NB4 (cell line): ENCODE measurements around the gene PAM.
"Not testable (repeated sequence)": the region's sequence is repeated elsewhere in the genome, so short reads cannot be mapped to it uniquely, and the experiment has no call there.

Experiments used
- DNase-seq: peaks from one replicate; pipeline ENCODE4 v3.0.0; 2010; ENCODE audit warnings: low read depth
- H3K4me3 ChIP-seq: one replicate; pipeline ENCODE4 v1.5.1; 2011; ENCODE audit warnings: mild to moderate bottlenecking, low read depth, low read length, moderate library complexity
- MAX ChIP-seq: IDR thresholded peaks from 2 replicates; pipeline ENCODE4 v1.6.1; 2011; ENCODE audit warnings: low read depth, low read length
- MYC ChIP-seq: IDR thresholded peaks from 2 replicates; pipeline ENCODE4 v1.6.1; 2011; ENCODE audit warnings: low read depth, low read length
- POLR2A ChIP-seq: IDR thresholded peaks from 2 replicates; pipeline ENCODE4 v1.6.1; 2011; ENCODE audit warnings: mild to moderate bottlenecking; ENCODE audit not compliant: insufficient read length; ENCODE audit errors: extremely low read depth
- TF ChIP-seq, protein P1 (sequence below): IDR thresholded peaks from one replicate; pipeline ENCODE4 v1.5.1; 2012; ENCODE audit warnings: low read depth, low read length

Gene PAM

DNA sequence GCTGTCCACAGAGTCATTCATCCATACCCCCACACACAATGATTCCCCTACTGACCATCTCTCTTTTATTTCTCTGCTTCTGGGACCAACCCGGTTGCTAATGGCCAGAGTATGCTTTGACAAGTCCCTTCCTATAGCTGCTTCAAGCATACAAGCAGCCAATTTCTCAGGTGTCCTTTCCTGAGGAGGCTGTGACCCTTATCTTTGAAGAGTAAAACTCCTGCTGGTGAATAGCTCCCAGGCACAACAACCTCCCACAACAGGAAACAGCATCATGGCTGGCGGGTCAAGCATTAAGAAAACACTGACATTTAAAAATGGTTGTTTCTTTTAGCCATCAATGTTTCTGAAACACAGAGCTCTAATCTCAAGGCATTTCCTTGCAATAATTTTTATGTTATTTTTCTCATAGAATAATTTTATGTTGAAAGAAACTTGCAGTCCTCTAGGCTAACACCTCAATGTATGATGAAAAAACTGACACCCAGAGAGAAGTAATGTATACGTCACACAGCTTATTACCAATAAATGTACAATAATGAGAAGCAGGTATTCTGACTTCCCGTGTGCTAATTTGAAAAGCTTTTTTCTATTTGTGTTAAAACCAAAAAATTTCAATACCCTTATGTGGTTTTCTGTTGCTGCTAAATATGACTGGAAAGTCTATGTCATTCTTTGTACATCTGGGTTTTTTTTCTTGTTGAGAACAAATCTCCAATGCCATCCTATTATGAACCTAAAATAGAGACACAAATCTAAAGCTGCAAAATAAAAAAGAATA, 7.5 kb upstream of the PAM start:
- TF ChIP-seq MAX (no peak), POLR2A (no peak), MYC (no peak)
- TF ChIP-seq, protein P1, sequence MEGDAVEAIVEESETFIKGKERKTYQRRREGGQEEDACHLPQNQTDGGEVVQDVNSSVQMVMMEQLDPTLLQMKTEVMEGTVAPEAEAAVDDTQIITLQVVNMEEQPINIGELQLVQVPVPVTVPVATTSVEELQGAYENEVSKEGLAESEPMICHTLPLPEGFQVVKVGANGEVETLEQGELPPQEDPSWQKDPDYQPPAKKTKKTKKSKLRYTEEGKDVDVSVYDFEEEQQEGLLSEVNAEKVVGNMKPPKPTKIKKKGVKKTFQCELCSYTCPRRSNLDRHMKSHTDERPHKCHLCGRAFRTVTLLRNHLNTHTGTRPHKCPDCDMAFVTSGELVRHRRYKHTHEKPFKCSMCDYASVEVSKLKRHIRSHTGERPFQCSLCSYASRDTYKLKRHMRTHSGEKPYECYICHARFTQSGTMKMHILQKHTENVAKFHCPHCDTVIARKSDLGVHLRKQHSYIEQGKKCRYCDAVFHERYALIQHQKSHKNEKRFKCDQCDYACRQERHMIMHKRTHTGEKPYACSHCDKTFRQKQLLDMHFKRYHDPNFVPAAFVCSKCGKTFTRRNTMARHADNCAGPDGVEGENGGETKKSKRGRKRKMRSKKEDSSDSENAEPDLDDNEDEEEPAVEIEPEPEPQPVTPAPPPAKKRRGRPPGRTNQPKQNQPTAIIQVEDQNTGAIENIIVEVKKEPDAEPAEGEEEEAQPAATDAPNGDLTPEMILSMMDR, result no peak
- no peak overlapping the region for H3K4me3 ChIP-seq
- no peak for DNase-seq

DNA sequence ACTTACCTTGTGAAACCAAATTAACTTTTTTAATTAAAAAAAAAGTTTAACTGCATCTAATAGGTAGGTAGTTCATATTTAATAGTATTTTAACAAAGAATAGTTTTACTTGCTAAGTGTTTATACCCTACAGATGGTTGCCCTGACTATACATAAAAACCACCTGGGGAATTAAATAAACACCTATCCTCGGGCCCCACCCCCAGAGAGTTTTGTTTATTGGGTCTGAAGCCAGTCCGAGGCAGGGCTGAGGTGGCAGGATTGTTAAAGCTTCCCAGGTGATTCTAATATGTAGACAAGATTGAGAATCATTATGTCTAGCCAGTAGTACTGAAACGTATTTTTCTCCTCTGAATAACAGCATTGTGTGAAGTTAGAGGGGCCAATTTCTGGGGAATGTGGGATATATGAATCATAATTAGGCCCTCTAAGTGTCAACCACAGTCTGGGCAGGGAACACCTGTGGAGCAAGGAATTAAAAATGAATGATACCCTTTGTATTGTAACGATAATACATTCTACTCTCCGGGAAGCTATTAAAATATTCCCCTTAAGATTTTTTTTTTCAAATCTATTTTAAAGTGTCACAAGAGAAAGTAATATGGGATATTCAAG, 5.6 kb upstream of the PAM start:
- no peak for DNase-seq
- TF ChIP-seq MAX, result no peak
- no peak for TF ChIP-seq POLR2A
- TF ChIP-seq, protein P1, result no peak
- no peak for TF ChIP-seq MYC
- H3K4me3 ChIP-seq, result no peak overlapping the region

DNA sequence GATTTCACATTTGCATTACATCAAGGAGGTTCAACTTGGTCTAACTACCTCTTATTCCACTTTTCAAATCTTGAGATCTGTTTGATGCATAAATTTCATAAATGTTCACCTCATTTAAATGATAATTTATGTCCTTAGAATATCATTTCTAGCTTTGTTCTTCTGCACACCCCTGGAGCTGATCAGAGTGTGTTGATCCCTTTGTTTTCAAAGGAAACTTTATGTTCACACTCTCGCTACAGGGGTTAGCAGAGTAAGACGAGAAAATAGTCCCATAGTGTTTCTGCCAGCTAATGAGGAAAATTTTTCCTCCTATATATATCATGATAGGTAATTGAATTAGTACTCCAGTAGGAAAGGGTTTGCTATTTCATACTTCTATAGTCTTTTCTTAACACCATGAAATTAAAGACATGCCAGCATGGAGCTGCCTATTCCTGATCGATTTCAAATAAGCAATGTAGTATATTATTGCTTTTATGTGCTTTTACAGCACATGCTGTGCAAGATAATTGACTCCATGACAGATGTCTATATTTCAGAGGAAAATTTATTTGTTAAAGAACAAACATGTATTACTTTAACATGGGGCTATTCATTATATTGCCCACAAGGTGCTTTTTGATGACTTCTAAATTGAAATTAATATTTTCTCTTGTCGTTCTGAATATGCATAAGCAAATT, 4.8 kb upstream of the PAM start:
- H3K4me3 ChIP-seq, result no peak overlapping the region
- TF ChIP-seq MAX, result no peak
- no peak for TF ChIP-seq POLR2A
- TF ChIP-seq MYC, result no peak
- TF ChIP-seq, protein P1, result no peak

DNA sequence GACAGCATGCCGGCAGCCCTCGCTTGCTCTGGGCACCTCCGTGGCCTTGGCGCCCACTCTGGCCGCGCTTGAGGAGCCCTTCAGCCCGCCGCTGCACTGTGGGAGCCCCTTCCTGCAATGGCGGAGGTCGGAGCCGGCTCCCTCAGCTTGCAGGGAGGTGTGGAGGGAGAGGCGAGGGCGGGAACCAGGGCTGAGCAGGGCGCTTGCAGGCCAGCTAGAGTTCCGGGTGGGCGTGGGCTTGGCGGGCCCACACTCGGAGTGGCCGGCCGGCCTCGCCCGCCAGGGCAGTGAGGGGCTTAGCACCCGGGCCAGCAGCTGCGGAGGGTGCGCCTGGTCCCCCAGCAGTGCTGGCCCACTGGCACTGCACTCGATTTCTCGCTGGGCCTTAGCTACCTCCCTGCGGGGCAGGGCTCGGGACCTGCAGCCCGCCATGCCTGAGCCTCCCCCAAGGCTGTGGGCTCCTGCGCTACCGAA, 3.2 kb upstream of the PAM start:
- H3K4me3 ChIP-seq, DNase-seq: not testable (repeated sequence)

More for the DNA sequence above, 4.8 kb upstream of the PAM start:
- no peak for DNase-seq

DNA sequence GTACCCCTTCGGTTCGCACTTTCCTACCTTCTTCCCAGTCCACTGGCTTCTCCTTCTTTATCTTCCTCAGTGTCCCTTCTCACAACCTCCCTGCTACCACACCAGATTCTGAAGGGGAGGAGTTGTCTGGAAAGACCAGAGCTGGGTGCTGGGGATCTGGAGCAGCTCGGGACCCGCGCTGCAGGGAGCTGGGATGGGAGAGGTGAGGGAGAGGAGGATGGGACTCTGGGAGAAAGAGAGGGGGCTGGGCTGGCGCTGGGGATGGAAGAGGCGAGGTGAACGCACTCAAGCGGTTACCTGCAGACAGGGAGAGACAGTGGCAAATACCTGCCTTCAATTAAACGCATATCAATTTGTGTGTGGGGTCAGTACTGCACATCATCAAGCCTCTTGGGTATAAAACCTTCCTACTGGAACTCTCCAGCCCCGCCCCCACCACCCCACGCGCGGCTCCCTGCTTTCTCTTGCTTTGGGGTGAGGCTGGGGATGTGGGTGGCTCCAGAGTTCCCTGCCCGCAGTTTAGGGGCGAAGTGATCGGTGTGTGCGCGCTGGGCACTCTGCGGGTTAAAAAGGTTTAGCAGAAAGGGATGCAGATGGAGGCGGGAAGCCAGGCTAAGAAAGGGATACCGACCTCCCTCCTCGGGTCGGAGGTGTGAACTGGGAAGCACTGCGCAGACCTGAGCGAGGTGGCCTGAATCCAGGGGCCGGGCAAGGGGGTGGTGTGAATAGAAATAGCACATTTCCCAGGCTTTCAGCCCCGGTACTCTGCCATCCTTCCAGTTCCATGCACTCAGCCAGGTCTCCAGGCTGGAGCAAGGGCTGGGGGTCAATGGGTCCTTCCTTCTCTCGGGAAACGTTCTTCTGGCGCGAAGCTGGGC, 977 bp upstream of the PAM start:
- DNase-seq, result peak; percentile 4
- TF ChIP-seq, protein P1, result no peak
- TF ChIP-seq MYC (no peak), MAX (no peak), POLR2A (no peak)
- peak overlapping the region; percentile 27 for H3K4me3 ChIP-seq
